IPS-18a (cell line): Measurements from ENCODE around the gene BCORL1.

Experiments used
- H3K27ac ChIP-seq: one replicate; pipeline ENCODE4 v1.5.1; 2013; ENCODE audit warnings: low read length
- H3K27me3 ChIP-seq: one replicate; pipeline ENCODE4 v1.6.1; 2013; ENCODE audit warnings: mild to moderate bottlenecking, low read length; ENCODE audit not compliant: control insufficient read depth, insufficient read depth
- H3K36me3 ChIP-seq: one replicate; pipeline ENCODE4 v1.6.1; 2013; ENCODE audit warnings: low read depth, low read length; ENCODE audit not compliant: control insufficient read depth
- H3K4me1 ChIP-seq: one replicate; pipeline ENCODE4 v1.6.1; 2013; ENCODE audit warnings: low read depth, low read length; ENCODE audit not compliant: control insufficient read depth
- H3K4me3 ChIP-seq: one replicate; pipeline ENCODE4 v1.5.1; 2013; ENCODE audit warnings: low read length
- H3K9ac ChIP-seq: one replicate; pipeline ENCODE4 v1.6.1; 2013; ENCODE audit warnings: mild to moderate bottlenecking, low read length, moderate library complexity
- H3K9me3 ChIP-seq: one replicate; pipeline ENCODE4 v1.6.1; 2013; ENCODE audit warnings: low read depth, low read length; ENCODE audit not compliant: control insufficient read depth

The BCORL1 gene

GRCh38 chrX:130079824-130080406 lies 97.5 kb downstream of the BCORL1 start:
- H3K9me3 ChIP-seq: peaks cover 3% of the 10 kb centered on the region
- no peak overlapping the region for H3K4me3 ChIP-seq
- H3K4me1 ChIP-seq: peaks cover 8% of the 10 kb centered on the region
- H3K27me3 ChIP-seq: no peaks in the 10 kb centered on the region
- H3K9ac ChIP-seq: no peak overlapping the region
- H3K36me3 ChIP-seq: no peaks in the 10 kb centered on the region
- H3K27ac ChIP-seq: no peak overlapping the region

GRCh38 chrX:130080791-130081367 lies 98.4 kb downstream of the BCORL1 start:
- peaks cover 3% of the 10 kb centered on the region for H3K9me3 ChIP-seq

GRCh38 chrX:130081421-130082045 lies 99.1 kb downstream of the BCORL1 start:
- no peak overlapping the region for H3K4me3 ChIP-seq
- no peak overlapping the region for H3K27ac ChIP-seq
- H3K36me3 ChIP-seq: no peaks in the 10 kb centered on the region
- H3K27me3 ChIP-seq: no peaks in the 10 kb centered on the region
- no peak overlapping the region for H3K9ac ChIP-seq
- H3K4me1 ChIP-seq: peaks cover 8% of the 10 kb centered on the region
- H3K9me3 ChIP-seq: peaks cover 3% of the 10 kb centered on the region

More at GRCh38 chrX:130080791-130081367, 98.4 kb downstream of the BCORL1 start:
- H3K4me1 ChIP-seq: peaks cover 8% of the 10 kb centered on the region
- no peak overlapping the region for H3K9ac ChIP-seq
- no peaks in the 10 kb centered on the region for H3K27me3 ChIP-seq
- no peak overlapping the region for H3K4me3 ChIP-seq
- no peak overlapping the region for H3K27ac ChIP-seq
- H3K36me3 ChIP-seq: no peaks in the 10 kb centered on the region

GRCh38 chrX:130082244-130083106 lies 100.0 kb downstream of the BCORL1 start:
- no peaks in the 10 kb centered on the region for H3K36me3 ChIP-seq
- H3K27ac ChIP-seq: no peak overlapping the region
- no peaks in the 10 kb centered on the region for H3K27me3 ChIP-seq
- peaks cover 2% of the 10 kb centered on the region for H3K9me3 ChIP-seq
- H3K4me3 ChIP-seq: no peak overlapping the region
- no peak overlapping the region for H3K9ac ChIP-seq
- H3K4me1 ChIP-seq: peaks cover 8% of the 10 kb centered on the region

- Histone ChIP-seq H3K4me1 (peaks cover 8% of the 10 kb centered on the region), H3K9ac (no peak overlapping the region), H3K36me3 (no peaks in the 10 kb centered on the region), H3K9me3 (peaks cover 4% of the 10 kb centered on the region), H3K27me3 (no peaks in the 10 kb centered on the region), H3K4me3 (no peak overlapping the region), H3K27ac (no peak overlapping the region)
Measured at GRCh38 chrX:130083107-130083490, 100.7 kb downstream of the BCORL1 start.

- H3K4me3 ChIP-seq: no peak overlapping the region
- H3K4me1 ChIP-seq: peaks cover 8% of the 10 kb centered on the region
- H3K27me3 ChIP-seq: no peaks in the 10 kb centered on the region
- H3K9ac ChIP-seq: no peak overlapping the region
- H3K36me3 ChIP-seq: no peaks in the 10 kb centered on the region
- peaks cover 4% of the 10 kb centered on the region for H3K9me3 ChIP-seq
- H3K27ac ChIP-seq: no peak overlapping the region
Measured at GRCh38 chrX:130083656-130084382, 101.4 kb downstream of the BCORL1 start.

GRCh38 chrX:130084631-130085237 lies 102.3 kb downstream of the BCORL1 start:
- Histone ChIP-seq H3K9me3 (peaks cover 4% of the 10 kb centered on the region), H3K4me3 (no peak overlapping the region), H3K9ac (no peak overlapping the region), H3K27me3 (no peaks in the 10 kb centered on the region), H3K36me3 (no peaks in the 10 kb centered on the region), H3K27ac (no peak overlapping the region), H3K4me1 (peaks cover 8% of the 10 kb centered on the region)

GRCh38 chrX:130085551-130086446 lies 103.4 kb downstream of the BCORL1 start:
- H3K9ac ChIP-seq: no peak overlapping the region
- peaks cover 4% of the 10 kb centered on the region for H3K9me3 ChIP-seq
- H3K36me3 ChIP-seq: no peaks in the 10 kb centered on the region
- H3K27me3 ChIP-seq: no peaks in the 10 kb centered on the region
- H3K4me3 ChIP-seq: no peak overlapping the region
- peaks cover 8% of the 10 kb centered on the region for H3K4me1 ChIP-seq
- no peak overlapping the region for H3K27ac ChIP-seq

GRCh38 chrX:130086447-130087206 lies 104.2 kb downstream of the BCORL1 start:
- H3K4me1 ChIP-seq: peaks cover 8% of the 10 kb centered on the region
- H3K4me3 ChIP-seq: no peak overlapping the region
- no peaks in the 10 kb centered on the region for H3K36me3 ChIP-seq
- no peaks in the 10 kb centered on the region for H3K27me3 ChIP-seq
- no peak overlapping the region for H3K27ac ChIP-seq
- H3K9me3 ChIP-seq: peaks cover 4% of the 10 kb centered on the region
- H3K9ac ChIP-seq: no peak overlapping the region

- H3K36me3 ChIP-seq: no peaks in the 10 kb centered on the region
- H3K9ac ChIP-seq: no peak overlapping the region
- peaks cover 10% of the 10 kb centered on the region for H3K9me3 ChIP-seq
- no peak overlapping the region for H3K4me3 ChIP-seq
- no peaks in the 10 kb centered on the region for H3K4me1 ChIP-seq
- H3K27ac ChIP-seq: no peak overlapping the region
- H3K27me3 ChIP-seq: no peaks in the 10 kb centered on the region
Measured at GRCh38 chrX:130090364-130090763, 107.9 kb downstream of the BCORL1 start.
